22Rv1 (cell line): ENCODE results near the gene PRDM16.

ENCODE experiments used
- ZFX ChIP-seq: fragments of 450-650 bp; IDR thresholded peaks from 2 replicates; pipeline ENCODE4 v1.6.1; 2017; ENCODE audit warnings: antibody characterized with exemption, borderline replicate concordance
- TF ChIP-seq, protein P1 (sequence below): fragments of 450-650 bp; IDR thresholded peaks from 2 replicates; pipeline ENCODE4 v1.5.1; 2017; ENCODE audit warnings: mild to moderate bottlenecking

DNA sequence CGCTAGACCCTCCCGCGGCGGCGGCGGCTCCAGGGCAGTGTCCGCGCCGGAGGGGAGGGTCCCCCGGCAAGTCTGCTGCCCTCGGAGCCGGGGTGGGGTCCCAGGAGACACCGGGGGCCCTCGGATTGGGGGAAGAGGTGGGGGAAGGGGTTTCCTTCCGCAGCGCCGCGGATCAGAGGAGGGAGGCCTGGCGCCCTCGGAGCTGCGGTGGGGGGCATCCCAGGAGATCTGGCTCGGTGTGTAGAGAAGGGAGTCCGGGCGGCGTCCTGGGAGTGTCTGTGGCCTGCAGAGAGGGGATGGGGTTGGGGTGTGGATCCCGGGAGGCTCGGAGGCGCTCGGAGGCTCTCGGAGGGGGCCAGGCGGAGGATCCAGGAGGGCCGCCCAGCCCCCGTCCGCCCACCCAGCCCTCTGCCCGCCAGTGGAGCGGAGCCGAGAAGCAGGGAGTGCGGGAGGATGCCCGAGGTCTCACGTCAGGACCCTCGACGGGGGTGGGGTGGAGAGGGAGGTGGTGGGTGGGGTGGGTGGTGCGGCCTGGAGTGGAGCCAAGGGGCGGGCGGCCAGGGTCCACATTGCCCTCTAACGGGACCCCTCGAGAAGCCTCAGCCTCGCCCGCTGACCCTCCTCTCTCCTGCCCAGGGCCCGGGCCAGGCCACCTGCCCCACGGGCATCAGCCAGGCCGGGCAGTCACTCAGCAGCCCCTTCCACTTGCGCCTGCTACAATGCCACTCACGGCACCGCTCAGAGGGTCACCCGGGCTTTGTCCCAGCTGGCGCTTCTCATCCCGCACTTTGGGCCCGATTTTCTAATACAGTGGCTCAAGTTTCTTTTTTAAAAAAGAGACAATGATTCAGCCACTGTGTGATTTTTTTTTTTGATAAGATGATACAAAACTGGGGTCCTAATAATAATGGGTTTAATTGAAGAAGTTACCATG is 325.3 kb downstream of the PRDM16 start:
- TF ChIP-seq, protein P1, sequence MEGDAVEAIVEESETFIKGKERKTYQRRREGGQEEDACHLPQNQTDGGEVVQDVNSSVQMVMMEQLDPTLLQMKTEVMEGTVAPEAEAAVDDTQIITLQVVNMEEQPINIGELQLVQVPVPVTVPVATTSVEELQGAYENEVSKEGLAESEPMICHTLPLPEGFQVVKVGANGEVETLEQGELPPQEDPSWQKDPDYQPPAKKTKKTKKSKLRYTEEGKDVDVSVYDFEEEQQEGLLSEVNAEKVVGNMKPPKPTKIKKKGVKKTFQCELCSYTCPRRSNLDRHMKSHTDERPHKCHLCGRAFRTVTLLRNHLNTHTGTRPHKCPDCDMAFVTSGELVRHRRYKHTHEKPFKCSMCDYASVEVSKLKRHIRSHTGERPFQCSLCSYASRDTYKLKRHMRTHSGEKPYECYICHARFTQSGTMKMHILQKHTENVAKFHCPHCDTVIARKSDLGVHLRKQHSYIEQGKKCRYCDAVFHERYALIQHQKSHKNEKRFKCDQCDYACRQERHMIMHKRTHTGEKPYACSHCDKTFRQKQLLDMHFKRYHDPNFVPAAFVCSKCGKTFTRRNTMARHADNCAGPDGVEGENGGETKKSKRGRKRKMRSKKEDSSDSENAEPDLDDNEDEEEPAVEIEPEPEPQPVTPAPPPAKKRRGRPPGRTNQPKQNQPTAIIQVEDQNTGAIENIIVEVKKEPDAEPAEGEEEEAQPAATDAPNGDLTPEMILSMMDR, result no peak
- no peak for TF ChIP-seq ZFX
